Measurements from ENCODE around the gene MC2R.

The MC2R gene

DNA sequence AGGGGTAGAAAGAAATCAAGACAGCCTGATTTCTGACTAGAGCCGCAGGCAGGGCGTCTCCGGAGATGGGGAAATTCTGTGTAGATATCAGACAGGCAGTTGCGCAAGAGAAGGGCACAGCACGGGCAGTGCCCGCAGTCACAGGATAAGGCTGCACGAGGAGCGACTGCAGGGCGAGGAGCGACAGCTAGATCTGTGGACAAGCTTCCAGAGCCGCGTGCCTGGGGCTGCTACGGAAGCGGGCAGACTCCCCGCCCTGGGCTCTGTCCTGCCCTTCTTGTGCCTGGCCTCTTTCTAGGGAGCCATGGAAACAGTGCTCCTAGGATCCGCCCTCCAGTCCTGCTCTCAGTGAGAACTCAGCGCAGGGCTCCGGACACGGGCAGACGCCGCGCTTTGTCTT is 78.8 kb downstream of the MC2R start:
- Histone ChIP-seq H3K27me3 (ENCODE audit: insufficient read depth, poor library complexity, severe bottlenecking) (peaks cover 12% of the 10 kb centered on the region), H3K4me3 (replicated peaks; ENCODE audit: insufficient read depth, low read length) (no peak overlapping the region), H3K27ac (replicated peaks) (no peak overlapping the region)
- no peak for TF ChIP-seq SPI1 (IDR thresholded peaks at IDR 0.05; ENCODE audit: borderline replicate concordance, low read depth)
- no peak for TF ChIP-seq POLR2AphosphoS5 (IDR thresholded peaks at IDR 0.05; ENCODE audit: low read depth)
- TF ChIP-seq, protein P1, sequence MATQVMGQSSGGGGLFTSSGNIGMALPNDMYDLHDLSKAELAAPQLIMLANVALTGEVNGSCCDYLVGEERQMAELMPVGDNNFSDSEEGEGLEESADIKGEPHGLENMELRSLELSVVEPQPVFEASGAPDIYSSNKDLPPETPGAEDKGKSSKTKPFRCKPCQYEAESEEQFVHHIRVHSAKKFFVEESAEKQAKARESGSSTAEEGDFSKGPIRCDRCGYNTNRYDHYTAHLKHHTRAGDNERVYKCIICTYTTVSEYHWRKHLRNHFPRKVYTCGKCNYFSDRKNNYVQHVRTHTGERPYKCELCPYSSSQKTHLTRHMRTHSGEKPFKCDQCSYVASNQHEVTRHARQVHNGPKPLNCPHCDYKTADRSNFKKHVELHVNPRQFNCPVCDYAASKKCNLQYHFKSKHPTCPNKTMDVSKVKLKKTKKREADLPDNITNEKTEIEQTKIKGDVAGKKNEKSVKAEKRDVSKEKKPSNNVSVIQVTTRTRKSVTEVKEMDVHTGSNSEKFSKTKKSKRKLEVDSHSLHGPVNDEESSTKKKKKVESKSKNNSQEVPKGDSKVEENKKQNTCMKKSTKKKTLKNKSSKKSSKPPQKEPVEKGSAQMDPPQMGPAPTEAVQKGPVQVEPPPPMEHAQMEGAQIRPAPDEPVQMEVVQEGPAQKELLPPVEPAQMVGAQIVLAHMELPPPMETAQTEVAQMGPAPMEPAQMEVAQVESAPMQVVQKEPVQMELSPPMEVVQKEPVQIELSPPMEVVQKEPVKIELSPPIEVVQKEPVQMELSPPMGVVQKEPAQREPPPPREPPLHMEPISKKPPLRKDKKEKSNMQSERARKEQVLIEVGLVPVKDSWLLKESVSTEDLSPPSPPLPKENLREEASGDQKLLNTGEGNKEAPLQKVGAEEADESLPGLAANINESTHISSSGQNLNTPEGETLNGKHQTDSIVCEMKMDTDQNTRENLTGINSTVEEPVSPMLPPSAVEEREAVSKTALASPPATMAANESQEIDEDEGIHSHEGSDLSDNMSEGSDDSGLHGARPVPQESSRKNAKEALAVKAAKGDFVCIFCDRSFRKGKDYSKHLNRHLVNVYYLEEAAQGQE (IDR thresholded peaks at IDR 0.05; ENCODE audit: insufficient replicate concordance, low read depth) = no peak
- TF ChIP-seq, protein P2, sequence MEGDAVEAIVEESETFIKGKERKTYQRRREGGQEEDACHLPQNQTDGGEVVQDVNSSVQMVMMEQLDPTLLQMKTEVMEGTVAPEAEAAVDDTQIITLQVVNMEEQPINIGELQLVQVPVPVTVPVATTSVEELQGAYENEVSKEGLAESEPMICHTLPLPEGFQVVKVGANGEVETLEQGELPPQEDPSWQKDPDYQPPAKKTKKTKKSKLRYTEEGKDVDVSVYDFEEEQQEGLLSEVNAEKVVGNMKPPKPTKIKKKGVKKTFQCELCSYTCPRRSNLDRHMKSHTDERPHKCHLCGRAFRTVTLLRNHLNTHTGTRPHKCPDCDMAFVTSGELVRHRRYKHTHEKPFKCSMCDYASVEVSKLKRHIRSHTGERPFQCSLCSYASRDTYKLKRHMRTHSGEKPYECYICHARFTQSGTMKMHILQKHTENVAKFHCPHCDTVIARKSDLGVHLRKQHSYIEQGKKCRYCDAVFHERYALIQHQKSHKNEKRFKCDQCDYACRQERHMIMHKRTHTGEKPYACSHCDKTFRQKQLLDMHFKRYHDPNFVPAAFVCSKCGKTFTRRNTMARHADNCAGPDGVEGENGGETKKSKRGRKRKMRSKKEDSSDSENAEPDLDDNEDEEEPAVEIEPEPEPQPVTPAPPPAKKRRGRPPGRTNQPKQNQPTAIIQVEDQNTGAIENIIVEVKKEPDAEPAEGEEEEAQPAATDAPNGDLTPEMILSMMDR (IDR thresholded peaks at IDR 0.05; ENCODE audit: insufficient read depth, low read length) = no peak
- DNase-seq (ENCODE audit: low read depth in 1 of 2, low spot score in 1 of 2) = peak in 1 of 2 experiments; percentile 59

- no peak for DNase-seq (ENCODE audit: low read depth in 1 of 2, low spot score in 1 of 2)
- Histone ChIP-seq H3K27me3 (ENCODE audit: insufficient read depth, poor library complexity, severe bottlenecking) (peaks cover 18% of the 10 kb centered on the region), H3K4me3 (replicated peaks; ENCODE audit: insufficient read depth, low read length) (no peak overlapping the region), H3K27ac (replicated peaks) (no peak overlapping the region)
- TF ChIP-seq, protein P1 (IDR thresholded peaks at IDR 0.05; ENCODE audit: insufficient replicate concordance, low read depth) = no peak
These were observed 80.1 kb downstream of the MC2R start for GRCh38 chr18:13835202-13835601.

GRCh38 chr18:13834496-13835015 is 80.8 kb downstream of the MC2R start:
- Histone ChIP-seq H3K4me3 (replicated peaks; ENCODE audit: insufficient read depth, low read length) (no peak overlapping the region), H3K27ac (replicated peaks) (no peak overlapping the region), H3K27me3 (ENCODE audit: insufficient read depth, poor library complexity, severe bottlenecking) (peaks cover 18% of the 10 kb centered on the region)
- TF ChIP-seq SPI1 (IDR thresholded peaks at IDR 0.05; ENCODE audit: borderline replicate concordance, low read depth) (no peak), GABPA (IDR thresholded peaks at IDR 0.05; ENCODE audit: low read depth) (no peak)
- TF ChIP-seq, protein P2 (IDR thresholded peaks at IDR 0.05; ENCODE audit: insufficient read depth, low read length) = no peak
- DNase-seq (ENCODE audit: low read depth in 1 of 2, low spot score in 1 of 2) = no peak

Measured in HL-60 (cell line).